Measurements from ENCODE around the gene GRID1. TPM values are rescaled to one million over a fixed set of nuclear protein-coding genes. Genes with fewer than 3 reads are reported as not detected.

GRID1 gene
- total RNA-seq, 1 experiment from 2014 or later: 0.17 TPM

DNA sequence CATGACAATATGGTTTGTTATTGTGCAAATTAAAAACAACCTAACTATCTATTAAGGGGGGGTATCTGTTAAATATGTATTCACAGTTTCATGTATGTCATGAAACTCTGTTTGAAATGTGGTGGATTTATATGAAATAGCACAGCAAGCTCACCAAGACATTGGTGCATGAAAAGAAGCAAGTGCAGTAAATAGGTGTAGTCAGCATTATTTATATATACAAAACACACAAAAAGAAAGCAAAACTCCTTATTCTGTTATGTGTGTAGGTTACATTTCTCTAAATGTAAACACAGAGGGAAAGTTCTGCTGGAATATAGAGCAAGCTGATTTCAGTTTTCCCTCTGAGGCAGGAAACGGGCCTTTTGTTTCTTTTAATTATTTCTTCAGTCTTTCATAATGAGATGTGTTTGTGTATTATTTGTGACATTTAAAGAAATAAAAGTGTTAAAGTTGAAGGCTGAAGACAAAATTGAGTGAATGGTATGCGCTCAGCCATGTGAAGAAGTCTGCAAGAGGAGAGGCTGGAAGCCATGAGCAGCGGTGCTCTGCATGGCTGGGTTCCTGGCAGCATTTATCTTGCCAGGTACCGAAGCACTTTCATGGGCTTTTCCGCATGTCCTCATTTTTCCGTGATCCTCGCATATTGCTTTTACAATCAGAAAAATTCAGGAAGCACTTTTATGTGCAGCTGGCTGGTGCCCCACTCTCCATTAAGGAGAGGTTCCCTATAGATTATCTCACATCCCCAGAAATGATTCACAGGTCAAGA is 38.5 kb downstream of the GRID1 start:
- no peak for DNase-seq (ENCODE audit: low spot score)
- in situ Hi-C loops (cut with HindIII; ENCODE audit: low sequenced_read_pairs): no loop called here

DNA sequence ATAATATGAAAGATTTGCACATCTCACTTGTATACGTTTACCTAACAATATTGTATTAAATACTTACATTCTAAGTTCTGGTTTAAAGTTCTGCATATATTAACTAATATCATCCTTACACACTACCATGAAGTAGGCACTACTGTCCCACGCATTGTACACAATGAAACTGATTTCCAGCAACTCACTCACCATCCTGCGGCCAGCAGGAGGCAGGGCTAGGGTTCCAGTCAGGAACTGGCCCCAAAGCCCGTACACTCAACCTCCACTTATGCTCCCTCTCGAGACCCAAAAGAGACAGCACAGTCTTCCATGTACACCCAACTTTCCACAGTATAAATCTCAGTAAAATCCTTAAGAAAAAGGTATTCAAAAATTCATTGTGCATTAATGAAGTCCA is 41.4 kb downstream of the GRID1 start:
- in situ Hi-C loops (cut with HindIII; ENCODE audit: low sequenced_read_pairs): no loop called here
- DNase-seq (ENCODE audit: low spot score): no peak

DNA sequence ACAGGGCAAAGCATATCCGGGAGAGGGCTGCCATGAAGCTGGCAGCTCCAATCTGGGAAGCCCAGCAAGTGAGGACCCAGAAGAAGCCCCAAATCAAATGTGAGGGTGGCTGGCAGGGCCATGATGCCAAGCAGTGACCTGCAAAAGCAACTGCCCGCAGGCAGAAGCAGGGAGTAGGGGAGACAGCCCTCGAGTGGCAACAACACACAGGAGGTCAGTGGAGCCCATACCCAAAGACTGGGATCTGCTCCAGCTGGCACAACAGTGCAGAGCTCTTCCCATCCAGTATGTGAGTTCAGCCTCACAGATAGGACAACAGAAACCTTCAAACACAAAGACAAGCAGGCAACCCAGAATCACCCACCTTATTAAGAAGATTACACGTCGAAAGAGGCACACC is 45.0 kb downstream of the GRID1 start:
- in situ Hi-C loops (cut with HindIII; ENCODE audit: low sequenced_read_pairs): no loop called here
- peak; percentile 11 for DNase-seq (ENCODE audit: low spot score)

GRCh38 chr10:86319676-86320075 is 46.9 kb downstream of the GRID1 start:
- in situ Hi-C loops (cut with HindIII; ENCODE audit: low sequenced_read_pairs): no loop called here

GRCh38 chr10:86317949-86318725 is 48.5 kb downstream of the GRID1 start:
- in situ Hi-C loops (cut with HindIII; ENCODE audit: low sequenced_read_pairs): no loop called here
- no peak for DNase-seq (ENCODE audit: low spot score)

More at GRCh38 chr10:86319676-86320075, 46.9 kb downstream of the GRID1 start:
- no peak for DNase-seq (ENCODE audit: low spot score)

GRCh38 chr10:86316990-86317389 is 49.6 kb downstream of the GRID1 start:
- DNase-seq (ENCODE audit: low spot score): no peak
- in situ Hi-C loops (cut with HindIII; ENCODE audit: low sequenced_read_pairs): no loop called here

DNA sequence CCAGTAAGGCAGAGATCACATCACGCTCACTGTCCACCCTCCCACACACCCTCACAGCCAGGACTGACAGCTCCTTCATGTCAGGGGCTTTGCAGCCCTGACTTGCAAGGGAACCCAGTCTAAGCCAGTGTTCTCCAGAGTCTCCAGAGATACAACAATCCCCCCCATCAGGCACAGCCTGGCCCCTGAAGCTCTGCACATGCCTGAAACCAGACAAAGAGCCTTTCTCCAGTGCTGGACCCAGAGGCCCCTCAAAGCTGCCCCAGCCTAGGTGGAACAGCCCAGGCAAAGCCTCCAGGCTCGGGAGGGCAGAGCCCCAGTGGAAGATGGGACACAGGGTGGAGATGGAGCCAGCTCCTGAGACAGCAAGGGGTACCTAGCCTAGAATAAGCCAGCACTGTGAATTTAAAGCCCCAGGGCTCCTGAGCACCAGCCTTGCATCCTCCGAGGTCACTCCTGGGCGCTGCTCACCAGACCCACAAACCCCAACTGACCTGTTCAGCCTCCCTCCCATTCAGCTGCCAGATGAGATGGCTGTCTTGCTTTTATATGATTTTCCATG is 50.2 kb downstream of the GRID1 start:
- in situ Hi-C loops (cut with HindIII; ENCODE audit: low sequenced_read_pairs): no loop called here
- no peak for DNase-seq (ENCODE audit: low spot score)

GRCh38 chr10:86315549-86315942 is 51.0 kb downstream of the GRID1 start:
- in situ Hi-C loops (cut with HindIII; ENCODE audit: low sequenced_read_pairs): no loop called here
- DNase-seq (ENCODE audit: low spot score): no peak

DNA sequence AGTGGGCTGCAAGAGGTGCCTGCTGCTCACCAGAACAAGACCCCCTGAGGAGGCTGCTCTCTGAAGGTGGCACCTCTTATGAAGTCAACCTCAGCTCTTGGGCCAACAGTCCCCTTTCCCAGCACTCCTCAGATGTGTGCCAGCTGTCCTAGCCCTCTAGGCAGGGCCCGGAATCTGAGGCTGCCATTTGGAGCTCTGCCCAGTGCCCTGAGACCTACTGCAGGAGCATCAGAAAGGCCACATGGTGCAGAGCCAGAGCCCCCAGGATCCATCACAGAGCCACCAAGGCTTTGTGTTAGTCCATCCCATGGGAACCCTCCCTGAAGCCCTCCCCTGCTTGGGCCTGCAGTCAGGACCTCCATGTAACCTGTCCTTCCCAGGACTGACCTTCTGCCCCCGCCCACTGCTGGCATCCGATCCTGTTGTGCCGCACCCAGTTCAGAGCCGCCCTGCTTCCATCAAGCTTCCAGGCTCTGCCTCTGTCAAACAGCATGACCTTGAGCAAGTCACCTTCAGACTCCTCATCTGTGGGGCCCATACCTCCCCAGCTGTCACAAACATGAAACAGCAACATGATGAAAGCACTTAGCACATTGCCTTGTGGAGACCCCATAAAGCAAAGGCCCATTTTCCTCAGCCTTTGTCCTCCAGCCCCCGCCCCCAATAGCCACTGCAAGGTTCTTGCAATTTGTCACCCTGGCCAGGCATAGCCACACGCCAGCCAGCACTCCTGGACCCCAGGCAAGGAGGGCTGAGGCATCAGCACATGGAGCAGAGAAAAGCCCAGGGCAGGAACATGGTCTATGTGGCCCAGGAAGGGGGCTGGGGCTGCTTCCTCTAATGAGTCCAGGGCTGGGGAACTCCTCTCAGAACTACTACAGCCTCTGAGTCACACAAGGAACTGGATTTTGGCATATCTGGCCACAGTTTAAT is 51.7 kb downstream of the GRID1 start:
- in situ Hi-C loops (cut with HindIII; ENCODE audit: low sequenced_read_pairs): no loop called here
- no peak for DNase-seq (ENCODE audit: low spot score)

DNA sequence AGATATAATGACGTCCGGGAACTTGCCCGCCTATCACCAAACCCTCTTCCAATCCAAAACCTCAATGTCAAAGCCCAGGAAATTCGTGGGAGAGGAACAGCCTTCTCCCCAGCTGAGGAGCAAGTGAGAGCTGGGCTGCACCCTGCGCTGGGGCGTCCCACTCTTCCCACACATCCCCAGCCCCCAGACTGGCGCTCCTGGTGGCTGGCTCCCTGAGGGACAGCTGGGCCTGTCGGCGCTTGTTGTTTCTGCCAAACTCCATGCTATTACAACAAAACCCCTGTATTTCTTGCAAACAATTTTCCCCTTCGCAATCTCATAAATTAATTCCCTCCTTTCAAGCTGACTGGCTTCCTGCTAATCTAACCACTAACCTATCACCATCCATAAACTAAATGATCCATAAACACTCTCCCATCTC is 53.0 kb downstream of the GRID1 start:
- no peak for DNase-seq (ENCODE audit: low spot score)
- in situ Hi-C loops (cut with HindIII; ENCODE audit: low sequenced_read_pairs): no loop called here

- DNase-seq (ENCODE audit: low spot score): no peak
- in situ Hi-C loops (cut with HindIII; ENCODE audit: low sequenced_read_pairs): no loop called here
These were observed 53.8 kb downstream of the GRID1 start for GRCh38 chr10:86312701-86313270.

DNA sequence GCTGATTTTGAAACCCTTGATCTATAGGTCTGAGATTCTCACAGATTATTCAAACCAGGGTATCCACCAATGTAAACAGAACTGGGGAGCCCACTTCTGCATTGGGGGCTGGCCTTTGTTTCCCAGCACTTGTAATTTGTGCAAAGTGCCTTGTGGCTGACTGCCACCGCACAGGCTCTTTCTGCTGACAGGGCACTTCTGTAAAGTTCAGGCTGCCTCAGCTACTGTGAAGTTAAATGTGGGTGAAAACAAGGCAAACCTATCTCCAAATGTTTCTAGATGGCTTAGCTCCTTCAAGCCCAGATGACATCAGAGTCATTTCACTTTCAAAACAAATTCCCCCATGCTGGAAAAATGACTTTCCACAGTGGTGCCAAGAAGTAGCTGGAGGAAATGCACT is 54.7 kb downstream of the GRID1 start:
- DNase-seq (ENCODE audit: low spot score): no peak
- in situ Hi-C loops (cut with HindIII; ENCODE audit: low sequenced_read_pairs): no loop called here

GRCh38 chr10:86311190-86311589 is 55.4 kb downstream of the GRID1 start:
- no peak for DNase-seq (ENCODE audit: low spot score)
- in situ Hi-C loops (cut with HindIII; ENCODE audit: low sequenced_read_pairs): no loop called here

GRCh38 chr10:86310702-86311101 is 55.9 kb downstream of the GRID1 start:
- in situ Hi-C loops (cut with HindIII; ENCODE audit: low sequenced_read_pairs): no loop called here
- no peak for DNase-seq (ENCODE audit: low spot score)

DNA sequence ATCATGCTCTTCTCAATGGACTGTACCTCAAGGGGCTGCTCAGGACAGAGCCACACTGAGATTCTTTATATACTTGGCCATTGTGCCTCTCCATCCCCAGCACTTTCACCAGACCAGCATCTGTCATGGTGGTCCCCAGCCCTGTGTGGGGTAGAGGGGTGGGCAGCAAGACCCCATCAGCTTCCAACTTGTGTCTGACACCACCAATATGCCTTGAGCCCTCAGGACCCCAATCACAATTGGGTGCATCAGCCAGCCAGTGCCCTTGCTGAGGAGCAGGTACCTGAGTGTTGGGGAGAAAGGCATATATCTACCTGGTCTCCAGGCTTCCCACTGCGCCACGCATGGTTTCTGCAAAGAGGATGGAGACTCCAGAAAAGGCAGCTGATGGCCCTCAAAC is 56.3 kb downstream of the GRID1 start:
- DNase-seq (ENCODE audit: low spot score): no peak
- in situ Hi-C loops (cut with HindIII; ENCODE audit: low sequenced_read_pairs): no loop called here

DNA sequence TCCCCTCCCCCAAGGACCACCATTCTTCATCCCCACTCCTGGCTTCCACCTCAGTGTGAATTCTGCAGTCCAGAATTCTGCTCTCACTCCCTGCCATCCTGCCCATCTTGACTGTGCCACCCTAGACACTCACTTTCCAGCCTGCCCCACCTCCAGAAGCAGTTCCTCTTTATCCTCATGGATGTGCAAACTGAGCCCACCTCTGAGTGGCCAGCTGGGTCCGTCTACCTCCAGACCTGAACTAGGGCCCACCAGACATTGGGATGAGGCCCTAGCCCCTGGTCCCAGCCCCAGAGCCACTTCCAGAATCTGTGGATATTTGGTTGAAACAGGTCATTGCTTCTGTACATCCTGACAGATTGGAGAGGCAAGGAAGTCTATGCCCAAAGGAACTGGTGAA is 58.5 kb downstream of the GRID1 start:
- in situ Hi-C loops (cut with HindIII; ENCODE audit: low sequenced_read_pairs): no loop called here
- no peak for DNase-seq (ENCODE audit: low spot score)

DNA sequence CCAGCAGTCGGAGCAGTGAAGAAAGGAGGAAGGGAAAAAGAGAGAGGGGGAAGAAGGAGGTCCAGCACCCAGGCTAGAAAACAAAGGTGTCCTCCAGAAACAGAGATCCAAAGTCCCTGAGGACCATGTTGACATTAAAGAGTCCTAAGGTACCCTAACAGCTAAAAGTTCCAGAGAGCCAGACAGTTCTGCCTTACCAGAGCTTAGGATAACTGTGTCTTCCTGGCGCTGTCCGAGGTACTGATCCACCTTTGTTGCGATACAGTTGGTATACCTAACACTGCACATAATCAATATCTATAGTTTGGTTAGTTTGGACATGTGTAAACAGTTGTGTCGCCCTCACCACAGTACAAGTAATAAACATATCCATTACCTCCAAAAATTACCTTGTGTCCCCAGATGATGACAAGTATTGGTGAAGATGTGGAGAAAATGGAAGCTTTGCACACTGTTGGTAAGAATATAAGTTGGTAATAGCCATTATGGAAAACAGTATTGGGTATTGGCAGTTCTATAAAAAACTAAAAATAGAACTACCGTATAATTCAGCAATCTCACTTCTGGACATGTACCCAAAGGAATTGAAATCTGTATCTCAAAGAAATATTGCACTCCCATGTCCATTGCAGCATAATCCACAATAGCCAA is 59.8 kb downstream of the GRID1 start:
- in situ Hi-C loops (cut with HindIII; ENCODE audit: low sequenced_read_pairs): no loop called here
- DNase-seq (ENCODE audit: low spot score): no peak

DNA sequence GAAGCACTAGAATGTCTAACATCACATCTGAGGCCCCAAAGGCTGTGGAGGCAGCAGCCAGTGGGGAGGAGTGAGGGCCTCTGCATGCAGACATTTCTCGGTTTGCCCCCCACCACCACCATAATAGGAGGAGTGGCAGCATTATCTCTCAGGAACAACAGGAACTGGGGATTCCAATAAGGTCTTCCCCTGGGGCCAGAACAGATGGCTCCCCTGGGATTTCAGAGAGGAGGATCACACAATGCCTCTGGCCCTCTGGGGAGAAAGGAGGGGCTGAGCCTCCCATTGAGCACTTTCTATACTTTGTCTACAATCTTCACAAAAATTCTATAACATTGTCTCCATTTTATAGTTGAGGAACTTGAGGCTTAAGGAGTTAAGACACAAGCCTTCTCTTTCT is 61.1 kb downstream of the GRID1 start:
- in situ Hi-C loops (cut with HindIII; ENCODE audit: low sequenced_read_pairs): no loop called here
- DNase-seq (ENCODE audit: low spot score): no peak

GRCh38 chr10:86304436-86304835 is 62.2 kb downstream of the GRID1 start:
- DNase-seq (ENCODE audit: low spot score): no peak
- in situ Hi-C loops (cut with HindIII; ENCODE audit: low sequenced_read_pairs): no loop called here

Data from G401 (cell line).